ENCODE measurements around the gene SUN2.

SUN2 gene

DNA sequence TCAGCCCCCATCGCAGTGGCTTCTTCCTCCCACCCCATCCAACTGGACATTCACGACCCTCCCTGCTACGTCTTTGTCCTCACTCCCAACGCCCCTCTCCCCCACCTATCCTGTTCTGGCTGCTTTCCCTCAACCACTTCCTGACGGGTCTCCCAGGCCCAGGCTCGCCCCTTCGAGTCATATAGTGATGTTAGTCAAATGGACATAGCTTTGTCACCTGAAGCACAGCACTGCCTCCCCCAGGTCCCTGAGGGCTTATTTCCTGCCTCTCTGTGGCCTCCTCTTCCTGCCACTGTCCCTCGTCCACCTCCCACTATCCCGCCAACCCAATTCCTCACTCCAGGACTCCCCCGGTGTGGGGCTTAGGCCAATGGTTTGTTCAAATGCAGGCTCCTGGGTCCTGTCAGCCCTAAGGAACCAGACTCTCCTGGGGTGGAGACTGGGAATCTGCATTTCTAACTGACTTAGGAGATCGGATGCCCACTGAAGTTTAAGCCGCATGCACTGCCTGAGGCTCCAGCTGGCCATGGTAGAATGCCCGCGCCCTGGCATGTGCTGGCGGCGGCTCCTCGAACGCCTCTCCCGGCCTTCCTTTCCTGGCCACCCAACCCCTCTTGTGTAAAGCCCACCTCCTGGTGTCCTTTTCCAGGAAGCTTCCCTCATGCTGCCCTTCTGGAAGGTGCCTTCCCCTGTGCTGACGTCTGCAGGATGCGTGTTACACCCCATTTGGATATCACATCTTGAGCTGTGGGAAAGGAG lies 18.3 kb downstream of the SUN2 start:
- no peak for DNase-seq (ENCODE audit: low read depth in 3 of 3, low spot score in 1 of 3)

DNA sequence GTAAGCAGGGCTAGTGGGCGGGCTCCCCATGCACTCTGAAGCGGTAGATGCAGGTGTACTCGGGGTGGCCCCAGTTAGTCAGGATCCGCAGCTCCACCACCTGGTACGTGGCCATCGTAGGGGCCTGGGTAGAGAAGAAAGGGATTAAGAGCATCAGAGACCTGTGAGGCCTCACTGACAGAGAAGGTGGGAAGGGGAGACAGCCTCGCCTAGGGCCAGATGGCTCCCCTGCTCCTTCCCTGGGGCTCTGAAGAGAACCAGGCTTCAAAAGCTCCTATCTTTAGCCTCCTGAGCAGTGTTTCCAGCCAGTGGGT lies 19.6 kb downstream of the SUN2 start:
- no peak for DNase-seq (ENCODE audit: low read depth in 3 of 3, low spot score in 1 of 3)

DNA sequence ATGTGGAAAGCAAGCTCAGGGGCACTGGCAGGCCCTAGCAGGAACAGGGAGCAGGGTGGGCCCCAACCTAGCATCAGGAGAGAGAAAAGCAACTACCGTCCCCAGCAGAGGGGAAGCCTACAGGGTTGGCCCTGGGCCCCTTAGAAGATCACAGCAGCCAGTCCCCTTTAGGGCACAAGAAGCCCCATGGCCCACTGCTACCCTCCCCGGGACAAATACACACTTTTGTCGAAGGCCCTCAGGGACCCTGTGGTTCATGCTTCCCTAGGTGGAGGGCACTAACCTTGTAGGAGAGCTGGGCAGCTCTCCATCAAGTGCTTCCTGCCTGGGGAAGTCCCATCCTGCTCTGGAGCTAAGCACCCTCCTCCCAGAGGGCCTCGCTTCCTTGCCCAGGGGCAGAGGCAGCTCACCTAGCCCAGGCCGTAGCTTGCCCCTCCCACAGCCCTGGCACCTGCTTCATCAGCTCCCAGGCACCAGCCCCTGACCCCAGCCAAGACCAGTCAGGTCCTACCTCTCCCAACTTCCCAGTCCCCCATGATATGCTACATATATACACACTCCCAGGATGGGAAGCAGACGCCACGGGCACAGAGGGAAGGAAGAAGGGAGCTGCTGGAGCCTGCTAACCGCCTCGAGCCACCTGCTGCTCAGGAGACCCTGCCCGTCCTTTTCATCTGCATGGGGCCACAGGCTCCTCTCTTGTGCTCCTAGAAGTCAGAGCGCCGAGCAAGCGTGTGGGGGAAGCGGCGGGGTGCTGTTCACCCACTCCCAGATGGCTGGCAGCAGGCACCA lies 20.1 kb downstream of the SUN2 start:
- DNase-seq (ENCODE audit: low read depth in 3 of 3, low spot score in 1 of 3): no peak

DNA sequence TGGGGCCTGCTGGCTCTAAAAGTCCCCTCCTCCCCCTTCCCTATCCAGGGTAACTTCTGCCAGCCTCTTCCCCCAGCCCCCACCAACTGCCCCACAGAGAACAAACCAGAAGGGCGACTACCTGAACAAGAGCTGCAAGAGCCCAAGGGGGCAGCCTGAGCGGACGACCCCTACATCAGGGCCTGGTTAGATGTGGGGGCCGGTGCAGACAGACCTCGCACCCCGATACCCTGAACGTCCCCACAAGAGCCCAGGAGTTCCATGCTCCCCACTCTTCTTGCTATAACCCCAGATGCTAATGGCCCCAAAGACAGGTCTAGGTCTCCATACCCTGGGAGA lies 20.7 kb downstream of the SUN2 start:
- no peak for DNase-seq (ENCODE audit: low read depth in 3 of 3, low spot score in 1 of 3)

DNA sequence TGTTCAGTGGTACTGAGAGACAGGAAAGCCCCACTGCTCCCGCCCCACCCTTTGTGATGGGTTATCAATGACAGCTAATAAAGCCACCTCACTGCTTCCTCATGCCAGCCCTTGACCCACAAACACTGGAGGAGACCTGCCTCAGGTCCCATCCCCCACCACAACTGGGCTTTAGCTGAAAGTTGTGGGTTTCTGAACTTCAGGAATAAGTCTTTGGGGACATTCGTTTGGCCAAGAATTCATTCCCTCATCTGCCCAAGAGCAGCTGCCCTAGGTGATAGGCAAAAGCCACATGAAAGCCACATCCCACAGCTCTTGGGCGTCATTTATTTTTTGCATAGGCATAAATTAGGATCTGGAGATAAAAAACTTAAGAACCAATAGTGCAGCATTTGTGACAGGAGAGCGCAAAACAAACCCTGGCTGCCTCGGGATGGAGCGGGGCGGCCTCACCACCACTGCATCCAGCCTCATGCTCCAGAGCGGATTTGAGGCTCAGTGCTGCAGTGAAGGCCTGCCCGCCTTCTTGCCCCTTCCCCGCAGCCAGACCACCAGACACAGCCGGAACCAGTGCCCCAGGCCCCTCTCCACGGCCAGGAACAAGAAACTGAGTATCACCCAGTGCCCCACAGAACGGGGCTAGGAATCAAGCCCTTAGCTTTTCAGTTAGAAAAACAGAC lies 21.2 kb downstream of the SUN2 start:
- DNase-seq (ENCODE audit: low read depth in 3 of 3, low spot score in 1 of 3): no peak

DNA sequence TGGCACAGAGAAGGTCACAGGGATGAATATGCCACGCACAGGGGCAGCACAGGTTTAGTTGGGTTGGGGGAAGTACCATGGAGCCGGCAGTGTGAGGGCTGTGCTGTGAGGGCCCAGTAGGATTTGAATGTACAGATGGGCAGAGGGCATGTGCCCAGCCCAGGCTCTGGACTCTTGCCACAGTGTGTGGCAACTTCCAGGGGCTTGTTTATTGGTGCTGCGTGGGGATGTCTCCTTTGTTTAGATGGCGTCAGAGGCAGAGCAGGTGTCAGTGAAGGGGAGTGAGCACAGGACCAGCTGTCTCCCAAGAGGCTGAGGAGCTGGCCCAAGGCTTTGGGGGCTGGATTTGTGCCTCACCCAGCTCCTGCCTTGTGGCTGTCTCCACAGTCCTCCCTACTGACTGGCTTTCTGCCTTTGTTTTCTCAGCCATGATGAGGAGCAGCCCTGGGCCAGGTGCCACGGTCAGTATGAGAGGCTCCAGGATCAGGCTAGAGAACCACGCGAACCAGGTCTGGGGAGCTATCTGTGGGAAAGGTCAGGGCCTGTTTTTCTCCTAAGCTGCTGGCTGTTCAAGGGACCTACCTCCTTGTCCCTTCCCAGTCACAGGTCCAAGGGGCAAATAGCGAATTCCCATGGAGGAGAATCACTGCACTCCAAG lies 21.9 kb downstream of the SUN2 start:
- no peak for DNase-seq (ENCODE audit: low read depth in 3 of 3, low spot score in 1 of 3)

DNA sequence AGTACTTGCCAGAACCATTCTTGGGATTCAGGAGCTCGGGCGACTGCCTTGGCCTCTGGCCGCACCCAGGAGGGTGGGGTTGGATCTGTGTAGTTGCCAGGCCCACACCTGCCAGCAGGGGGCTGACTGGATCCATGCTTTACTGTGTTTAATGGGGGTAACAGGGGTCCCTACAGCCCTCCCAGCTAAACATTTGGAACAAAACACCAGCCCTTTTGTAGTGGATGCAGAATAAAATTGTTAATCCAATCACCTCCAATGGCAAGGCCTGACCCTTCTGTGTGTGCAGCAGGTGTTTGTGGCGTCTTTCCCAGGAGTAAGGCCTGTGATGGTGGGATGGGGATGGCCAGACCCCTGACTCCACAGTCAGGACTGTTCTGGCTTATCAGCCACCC lies 22.5 kb downstream of the SUN2 start:
- DNase-seq (ENCODE audit: low read depth in 3 of 3, low spot score in 1 of 3): no peak

DNA sequence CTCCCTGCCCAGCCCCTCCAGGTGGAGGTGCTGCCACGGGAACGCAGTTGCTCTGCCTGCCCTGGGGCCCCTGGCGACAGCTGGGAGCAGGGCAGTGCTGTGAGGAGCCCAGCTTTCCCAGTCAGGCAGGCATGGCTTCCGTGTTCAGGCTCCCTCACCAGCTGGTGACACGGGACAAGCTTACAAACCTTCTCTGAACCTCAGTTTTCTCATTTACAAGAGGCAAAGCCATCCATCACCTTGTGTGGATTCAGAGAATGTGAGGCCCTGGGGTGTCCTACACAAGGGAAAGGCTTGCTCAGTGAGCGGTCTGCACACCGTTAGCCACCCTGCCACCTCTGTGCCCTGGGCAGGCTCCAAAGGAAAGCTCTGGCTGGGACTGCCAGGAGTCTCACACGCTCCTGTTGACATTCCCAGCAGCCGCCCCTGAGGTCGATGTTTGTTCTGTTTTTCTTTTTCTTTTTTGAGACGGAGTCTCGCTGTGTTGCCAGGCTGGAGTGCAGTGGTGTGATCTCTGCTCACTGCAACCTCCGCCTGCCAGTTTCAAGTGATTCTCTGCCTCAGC lies 23.5 kb downstream of the SUN2 start:
- DNase-seq (ENCODE audit: low read depth in 3 of 3, low spot score in 1 of 3): no peak

DNA sequence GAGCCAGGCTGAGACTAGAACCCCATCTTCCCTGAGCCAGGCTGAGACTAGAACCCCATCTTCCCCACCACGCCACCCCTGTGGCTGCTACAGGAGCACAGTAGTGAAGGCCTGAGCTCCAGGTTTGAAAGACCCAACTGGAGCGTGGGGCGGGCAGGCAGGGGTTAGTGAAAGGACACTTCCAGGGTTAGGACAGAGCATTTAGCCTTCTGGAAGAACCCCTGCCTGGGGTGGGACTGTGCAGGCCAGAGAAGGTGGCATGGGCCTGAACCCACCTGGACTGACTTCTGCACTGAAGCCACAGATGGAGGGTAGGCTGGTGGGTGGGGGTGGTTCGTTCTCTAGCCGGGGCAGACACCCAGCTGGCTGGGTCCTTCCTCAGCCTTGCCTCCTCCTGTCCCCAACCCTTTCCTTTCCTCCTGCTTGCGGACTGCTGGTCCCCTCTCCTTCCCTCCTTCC lies 24.1 kb downstream of the SUN2 start:
- DNase-seq (ENCODE audit: low read depth in 3 of 3, low spot score in 1 of 3): no peak

DNA sequence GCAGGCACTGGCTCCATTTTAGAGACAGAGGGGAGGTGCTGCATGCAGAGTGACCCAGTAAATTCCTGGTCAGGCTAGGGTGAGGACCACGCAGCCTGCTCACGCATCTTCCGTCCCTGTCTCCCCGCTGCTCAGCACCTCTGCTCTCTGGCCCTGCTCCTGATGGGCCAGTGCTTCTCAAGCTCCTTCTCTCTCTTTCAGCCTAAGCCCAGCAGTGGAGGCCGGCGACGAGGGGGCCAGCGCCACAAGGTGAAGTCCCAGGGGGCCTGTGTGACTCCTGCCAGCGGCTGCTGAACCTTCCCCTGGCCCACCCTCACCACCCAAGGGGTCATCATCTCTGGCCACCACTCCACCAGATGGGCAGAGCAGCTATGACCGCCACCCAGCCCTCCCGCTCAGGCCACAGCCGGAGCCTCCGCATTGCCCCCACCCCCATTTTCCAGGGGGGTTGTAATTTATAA lies 25.4 kb downstream of the SUN2 start:
- DNase-seq (ENCODE audit: low read depth in 3 of 3, low spot score in 1 of 3): no peak

DNA sequence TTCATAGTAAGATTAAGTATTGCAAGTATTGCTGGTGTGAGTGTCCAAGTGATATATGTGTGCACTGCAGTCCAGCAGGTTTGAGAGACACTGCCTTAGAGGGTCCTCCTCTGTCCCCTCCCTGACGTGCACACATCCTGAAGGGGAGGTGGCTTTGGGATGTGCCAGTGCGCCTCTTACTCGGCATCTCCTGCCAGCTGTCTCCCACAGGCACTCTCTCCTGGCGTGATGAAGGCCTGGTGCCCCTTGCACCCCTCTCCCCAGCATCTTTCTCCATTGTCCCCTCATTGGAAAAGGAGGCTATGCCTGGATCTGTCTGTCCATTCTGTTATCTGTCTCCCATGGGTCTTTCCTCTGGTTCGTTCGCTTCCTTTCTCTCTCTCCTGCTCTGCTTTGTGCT lies 25.9 kb downstream of the SUN2 start:
- DNase-seq (ENCODE audit: low read depth in 3 of 3, low spot score in 1 of 3): no peak

DNA sequence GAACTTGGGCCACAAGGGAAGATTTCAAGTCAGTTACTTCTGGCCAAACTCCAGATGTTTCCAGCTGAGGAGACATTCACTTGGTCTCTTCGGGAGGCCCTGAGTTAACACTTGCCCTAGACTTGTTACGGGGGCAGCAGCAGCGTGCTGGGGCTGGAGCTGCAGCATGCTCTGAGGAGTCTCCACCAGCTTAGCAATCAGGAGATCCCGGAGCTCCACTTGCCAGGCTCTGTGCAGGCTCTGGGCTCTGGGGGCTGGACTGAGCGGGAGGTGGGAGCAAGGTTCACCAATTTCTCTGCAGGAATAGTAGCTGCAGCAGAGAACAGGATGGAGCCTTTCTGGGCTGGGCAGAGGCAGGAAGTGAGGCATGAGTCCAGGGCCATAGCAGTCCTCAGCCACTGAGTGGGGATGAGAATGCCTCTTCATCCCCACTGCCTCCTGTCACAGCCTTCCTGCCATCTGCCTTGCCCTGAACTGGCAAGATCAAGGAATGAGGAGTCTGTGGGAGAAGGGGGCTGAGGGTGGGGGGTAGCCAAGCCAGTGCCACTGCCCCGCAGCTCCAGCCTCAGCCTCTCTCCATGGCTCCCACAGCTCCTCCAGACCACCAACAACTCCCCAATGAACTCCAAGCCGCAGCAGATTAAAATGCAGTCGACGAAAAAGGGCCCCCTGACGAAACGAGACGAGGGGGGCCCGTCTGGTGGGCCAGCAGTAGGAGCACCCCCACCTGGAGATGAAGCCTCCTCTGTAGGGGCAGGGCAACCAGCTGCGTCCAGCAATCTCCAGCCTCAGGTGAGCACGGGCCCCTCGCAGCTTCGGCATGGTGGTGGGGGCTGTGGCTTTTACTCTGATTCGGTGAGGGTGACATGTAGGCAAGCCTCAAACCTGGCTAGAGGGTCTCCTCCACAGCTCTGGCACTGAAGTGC lies 26.7 kb downstream of the SUN2 start:
- DNase-seq (ENCODE audit: low read depth in 3 of 3, low spot score in 1 of 3): no peak

DNA sequence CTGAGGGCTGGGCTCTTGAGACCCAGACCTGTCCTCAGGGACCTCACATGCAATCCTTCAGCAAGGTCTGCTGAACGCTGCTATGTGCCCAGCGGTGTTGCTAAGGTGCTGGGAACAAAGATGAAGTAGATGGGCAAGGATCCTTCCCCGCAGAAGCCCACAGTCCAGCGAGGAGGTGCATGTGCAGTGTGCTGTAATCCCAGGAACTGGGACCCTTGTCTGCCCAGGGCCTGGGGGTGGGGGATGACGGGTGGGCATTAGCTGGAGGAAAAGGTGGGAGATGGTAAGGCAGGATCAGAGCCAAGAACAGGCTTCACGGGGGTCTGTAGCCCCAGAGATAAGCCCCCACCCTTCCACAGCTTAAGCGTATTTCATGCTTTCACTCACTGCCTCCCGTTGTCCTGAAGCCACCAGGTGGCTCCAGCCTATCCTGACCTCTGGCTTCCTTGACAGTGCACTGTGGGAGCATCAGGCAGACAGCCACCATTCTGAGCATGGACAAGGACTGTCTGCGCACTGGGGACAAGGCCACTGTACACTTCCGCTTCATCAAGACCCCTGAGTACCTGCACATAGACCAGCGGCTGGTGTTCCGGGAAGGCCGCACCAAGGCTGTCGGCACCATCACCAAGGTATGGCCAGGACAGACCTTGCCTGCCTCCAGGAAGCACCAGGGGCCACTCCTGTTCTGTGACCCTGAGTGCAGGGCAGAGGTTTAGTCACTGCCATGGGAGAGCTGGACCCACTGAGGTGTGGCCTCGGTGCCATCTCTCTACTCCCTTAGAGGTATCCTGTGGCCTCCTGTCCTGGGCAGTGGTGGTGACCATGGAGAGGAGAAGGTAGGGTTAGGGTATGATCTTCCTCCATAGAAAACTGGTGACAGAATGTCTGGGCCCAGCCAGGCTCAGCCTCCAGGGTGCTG lies 28.0 kb downstream of the SUN2 start:
- no peak for DNase-seq (ENCODE audit: low read depth in 3 of 3, low spot score in 1 of 3)

DNA sequence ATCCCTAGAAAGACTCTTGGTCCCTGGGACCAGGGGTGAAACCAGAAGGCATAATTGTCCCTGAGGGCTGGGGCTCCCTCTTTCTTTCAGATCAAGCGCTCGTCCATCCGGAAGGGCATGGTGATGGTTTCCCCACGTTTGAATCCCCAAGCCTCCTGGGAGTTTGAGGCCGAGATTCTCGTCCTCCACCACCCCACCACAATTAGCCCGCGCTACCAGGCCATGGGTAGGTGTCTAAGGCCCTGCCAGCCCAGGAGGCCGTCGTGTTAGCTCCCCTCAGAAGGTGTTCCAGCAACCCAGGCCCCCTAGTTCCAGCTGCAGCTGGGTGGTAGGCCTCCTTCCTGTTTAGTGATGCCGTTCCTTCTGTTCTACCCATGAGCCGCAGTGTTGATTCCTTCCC lies 28.7 kb downstream of the SUN2 start:
- no peak for DNase-seq (ENCODE audit: low read depth in 3 of 3, low spot score in 1 of 3)

DNA sequence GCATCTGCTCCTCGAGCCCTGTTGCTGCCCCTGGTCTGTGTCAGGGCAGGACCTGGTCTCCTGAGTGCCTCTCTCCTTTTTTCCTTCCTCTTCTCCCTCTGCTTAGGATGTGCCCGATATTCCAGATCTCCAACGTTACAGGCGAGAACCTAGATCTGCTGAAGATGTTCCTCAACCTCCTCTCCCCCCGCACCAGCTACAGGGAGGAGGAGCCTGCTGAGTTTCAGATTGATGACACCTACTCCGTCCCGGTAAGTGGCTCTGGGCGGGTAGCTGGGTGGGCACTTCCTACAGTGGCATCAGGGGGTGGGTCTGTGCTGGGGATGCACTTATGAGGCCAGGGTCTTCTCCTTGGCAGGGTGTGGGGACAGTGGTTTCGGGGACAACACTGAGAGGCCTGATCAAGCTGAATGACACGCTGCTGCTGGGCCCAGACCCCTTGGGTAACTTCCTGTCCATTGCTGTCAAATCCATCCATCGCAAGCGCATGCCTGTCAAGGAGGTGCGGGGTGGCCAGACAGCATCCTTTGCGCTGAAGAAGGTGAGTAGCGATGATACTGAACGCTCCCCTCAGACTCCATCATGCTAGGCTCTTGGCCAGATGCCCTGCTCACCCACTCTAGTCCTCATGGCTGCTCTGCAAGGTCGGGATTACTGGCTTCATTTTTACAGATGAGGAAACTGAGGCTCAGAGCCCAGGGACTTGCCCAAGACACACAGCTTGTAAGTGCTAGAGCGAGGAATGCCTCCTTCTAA lies 29.7 kb downstream of the SUN2 start:
- DNase-seq (ENCODE audit: low read depth in 3 of 3, low spot score in 1 of 3): no peak

DNA sequence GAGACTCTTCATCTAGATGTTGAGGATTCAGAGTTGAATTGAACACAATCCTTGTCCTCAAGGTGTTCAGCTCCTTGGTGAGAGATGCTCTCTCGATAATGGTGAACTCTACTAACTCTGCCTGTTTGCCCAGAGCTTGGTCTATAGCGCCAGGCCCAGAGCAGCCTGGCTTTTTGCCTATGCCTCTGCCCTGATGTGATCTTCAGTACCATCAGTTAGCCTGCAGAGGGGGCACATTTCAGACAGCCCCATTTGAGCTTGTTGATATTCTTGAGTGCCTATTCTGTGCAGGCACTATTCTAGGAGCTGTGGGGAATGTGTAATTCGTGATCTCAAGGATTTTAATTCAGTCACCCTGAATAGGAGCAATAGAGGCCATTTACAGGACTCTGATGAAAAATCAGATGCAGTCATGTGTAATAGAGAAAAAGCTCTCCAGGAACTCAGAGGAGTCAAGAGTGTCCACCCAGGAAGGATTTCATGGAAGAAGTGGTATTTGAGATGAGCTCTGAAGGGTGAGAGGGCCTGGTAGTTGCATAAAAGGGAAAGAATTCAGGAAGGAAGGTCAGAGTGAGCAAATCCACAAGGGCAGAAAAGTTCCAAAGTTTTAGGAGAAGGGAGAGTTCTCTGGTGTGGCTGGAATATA lies 30.7 kb downstream of the SUN2 start:
- no peak for DNase-seq (ENCODE audit: low read depth in 3 of 3, low spot score in 1 of 3)

DNA sequence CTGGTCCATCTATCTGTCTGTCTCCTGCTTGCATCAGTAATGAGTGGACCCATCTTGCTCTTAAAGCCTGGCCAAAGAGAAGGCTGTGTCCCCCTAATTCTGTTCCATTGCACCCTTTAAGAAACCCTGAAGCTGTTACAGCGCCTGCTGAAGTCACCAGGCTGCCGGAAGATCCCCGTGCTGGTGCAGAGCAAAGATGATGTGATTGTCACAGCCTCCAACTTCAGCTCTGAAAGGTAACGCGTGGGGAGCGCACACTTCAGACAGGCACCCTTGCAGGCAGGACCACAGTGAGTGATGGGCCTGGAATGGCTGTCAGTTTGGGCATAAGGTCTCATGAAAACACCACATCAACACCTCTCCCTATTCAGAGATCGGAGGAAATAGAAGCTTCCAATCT lies 31.6 kb downstream of the SUN2 start:
- no peak for DNase-seq (ENCODE audit: low read depth in 3 of 3, low spot score in 1 of 3)

DNA sequence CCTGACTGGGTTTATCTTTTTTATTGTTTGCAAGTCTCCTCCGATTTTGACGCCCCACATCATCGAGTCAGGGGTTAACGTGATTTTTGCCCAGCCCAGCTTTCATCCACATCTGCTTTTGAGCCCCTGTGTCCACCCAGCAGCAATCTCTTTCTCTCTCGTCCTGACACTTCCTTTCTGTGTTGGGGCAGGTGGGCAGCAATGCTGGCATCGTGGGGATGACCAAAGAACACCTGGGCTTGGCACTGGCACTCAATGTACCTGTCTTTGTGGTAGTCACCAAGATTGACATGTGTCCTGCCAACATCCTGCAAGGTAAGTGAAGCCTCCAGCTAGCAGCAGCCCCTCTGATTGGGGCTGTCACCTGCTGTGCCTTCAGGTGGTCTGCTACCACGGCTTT lies 34.2 kb downstream of the SUN2 start:
- no peak for DNase-seq (ENCODE audit: low read depth in 3 of 3, low spot score in 1 of 3)
